KMS-11 (cell line): Measurements from ENCODE around the gene NR2F1-AS1.

Experiments used
- H2AFZ ChIP-seq: fragments of 200-600 bp; sonication (generic); 2 replicates; pipeline ENCODE4 v1.6.1; 2016; ENCODE audit warnings: antibody characterized with exemption, mixed run types, low read depth
- H3K27ac ChIP-seq: fragments of 200-600 bp; sonication (generic); 2 replicates; pipeline ENCODE4 v1.6.1; 2016; ENCODE audit warnings: mild to moderate bottlenecking, mixed run types
- H3K27me3 ChIP-seq: fragments of 200-600 bp; sonication (generic); 2 replicates; pipeline ENCODE4 v1.6.1; 2017; ENCODE audit warnings: mild to moderate bottlenecking, low read depth, mixed run types, moderate library complexity; ENCODE audit not compliant: insufficient read depth
- H3K36me3 ChIP-seq: fragments of 200-600 bp; sonication (generic); 2 replicates; pipeline ENCODE4 v1.6.1; 2017; ENCODE audit warnings: mild to moderate bottlenecking, mixed run types; ENCODE audit not compliant: insufficient read depth
- H3K4me1 ChIP-seq: fragments of 200-600 bp; sonication (generic); 2 replicates; pipeline ENCODE4 v1.6.1; 2016; ENCODE audit warnings: mild to moderate bottlenecking, low read depth, mixed run types; ENCODE audit not compliant: poor library complexity, severe bottlenecking
- H3K4me2 ChIP-seq: fragments of 200-600 bp; sonication (generic); 2 replicates; pipeline ENCODE4 v1.7.0; 2016; ENCODE audit warnings: mild to moderate bottlenecking, mixed run types
- H3K4me3 ChIP-seq: fragments of 200-600 bp; sonication (generic); IDR thresholded peaks from 2 replicates; pipeline ENCODE4 v1.6.1; 2017; ENCODE audit warnings: low read depth, low read length, mixed read lengths; ENCODE audit not compliant: insufficient read depth
- H3K79me2 ChIP-seq: fragments of 200-600 bp; sonication (generic); 2 replicates; pipeline ENCODE4 v1.6.1; 2016; ENCODE audit warnings: low read depth, mixed run types; ENCODE audit not compliant: insufficient read depth
- H3K9ac ChIP-seq: fragments of 200-600 bp; sonication (generic); 2 replicates; pipeline ENCODE4 v1.6.1; 2016; ENCODE audit warnings: mild to moderate bottlenecking, mixed run types
- H4K20me1 ChIP-seq: fragments of 200-600 bp; sonication (generic); 2 replicates; pipeline ENCODE4 v1.6.1; 2016; ENCODE audit warnings: mild to moderate bottlenecking, mixed run types; ENCODE audit not compliant: insufficient read depth
- TF ChIP-seq, protein P1 (sequence below): fragments of 200-600 bp; sonication (generic); conservative IDR thresholded peaks from 2 replicates; pipeline ENCODE4 v1.6.1; 2017; ENCODE audit warnings: low read depth, mild to moderate bottlenecking, antibody characterized with exemption, low read length, moderate library complexity, mixed read lengths

NR2F1-AS1 gene

DNA sequence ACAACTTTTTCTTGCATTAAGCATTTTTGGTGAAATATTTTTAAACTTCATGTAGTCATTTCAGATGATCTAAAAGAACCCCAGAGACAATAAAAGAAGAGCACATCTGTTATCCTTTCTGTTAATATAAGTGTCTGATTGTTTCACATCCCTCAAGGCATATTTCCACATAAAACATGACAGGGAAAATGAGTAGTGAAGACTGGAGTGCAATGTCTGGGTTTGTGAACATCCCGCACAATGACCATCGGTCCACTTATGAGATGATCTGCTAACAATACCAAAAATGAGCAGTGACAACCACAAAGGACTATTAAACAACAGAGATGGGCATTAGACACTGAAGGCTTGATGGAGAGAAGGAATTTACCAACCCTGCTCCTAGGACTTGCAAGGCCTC, 209.1 kb downstream of the NR2F1-AS1 start:
- Histone ChIP-seq H3K4me3 (no peak overlapping the region), H3K27me3 (no peaks in the 10 kb centered on the region), H3K9ac (no peak overlapping the region), H3K36me3 (no peaks in the 10 kb centered on the region), H2AFZ (no peak overlapping the region), H3K27ac (no peak overlapping the region), H3K79me2 (no peaks in the 10 kb centered on the region), H3K4me2 (no peak overlapping the region), H3K4me1 (peaks cover 12% of the 10 kb centered on the region), H4K20me1 (no peaks in the 10 kb centered on the region)
- TF ChIP-seq, protein P1, sequence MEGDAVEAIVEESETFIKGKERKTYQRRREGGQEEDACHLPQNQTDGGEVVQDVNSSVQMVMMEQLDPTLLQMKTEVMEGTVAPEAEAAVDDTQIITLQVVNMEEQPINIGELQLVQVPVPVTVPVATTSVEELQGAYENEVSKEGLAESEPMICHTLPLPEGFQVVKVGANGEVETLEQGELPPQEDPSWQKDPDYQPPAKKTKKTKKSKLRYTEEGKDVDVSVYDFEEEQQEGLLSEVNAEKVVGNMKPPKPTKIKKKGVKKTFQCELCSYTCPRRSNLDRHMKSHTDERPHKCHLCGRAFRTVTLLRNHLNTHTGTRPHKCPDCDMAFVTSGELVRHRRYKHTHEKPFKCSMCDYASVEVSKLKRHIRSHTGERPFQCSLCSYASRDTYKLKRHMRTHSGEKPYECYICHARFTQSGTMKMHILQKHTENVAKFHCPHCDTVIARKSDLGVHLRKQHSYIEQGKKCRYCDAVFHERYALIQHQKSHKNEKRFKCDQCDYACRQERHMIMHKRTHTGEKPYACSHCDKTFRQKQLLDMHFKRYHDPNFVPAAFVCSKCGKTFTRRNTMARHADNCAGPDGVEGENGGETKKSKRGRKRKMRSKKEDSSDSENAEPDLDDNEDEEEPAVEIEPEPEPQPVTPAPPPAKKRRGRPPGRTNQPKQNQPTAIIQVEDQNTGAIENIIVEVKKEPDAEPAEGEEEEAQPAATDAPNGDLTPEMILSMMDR: no peak

DNA sequence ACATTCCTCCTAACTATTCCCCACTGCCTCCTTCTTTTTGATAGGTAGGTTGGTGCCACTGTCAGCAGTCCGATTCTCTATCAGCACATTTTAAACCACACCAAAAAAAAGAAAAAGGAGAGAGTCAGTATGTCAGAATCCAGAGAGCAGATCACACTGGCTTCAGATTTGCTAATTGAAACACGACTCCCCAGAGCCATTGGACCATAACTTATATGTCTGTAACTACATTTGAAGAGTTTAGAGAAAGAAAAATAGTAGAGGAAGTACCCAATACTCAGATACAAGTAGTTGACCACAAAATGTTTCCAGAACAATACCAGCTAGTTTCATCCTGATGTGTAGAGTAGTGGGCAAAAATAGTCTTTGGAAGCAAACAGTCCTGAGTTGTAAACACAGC, 216.6 kb downstream of the NR2F1-AS1 start:
- Histone ChIP-seq H4K20me1 (no peaks in the 10 kb centered on the region), H2AFZ (no peak overlapping the region), H3K36me3 (no peaks in the 10 kb centered on the region), H3K4me3 (no peak overlapping the region), H3K9ac (no peak overlapping the region), H3K27me3 (no peaks in the 10 kb centered on the region), H3K4me2 (no peak overlapping the region), H3K79me2 (no peaks in the 10 kb centered on the region), H3K4me1 (peaks cover 6% of the 10 kb centered on the region), H3K27ac (no peak overlapping the region)
- TF ChIP-seq, protein P1: no peak

DNA sequence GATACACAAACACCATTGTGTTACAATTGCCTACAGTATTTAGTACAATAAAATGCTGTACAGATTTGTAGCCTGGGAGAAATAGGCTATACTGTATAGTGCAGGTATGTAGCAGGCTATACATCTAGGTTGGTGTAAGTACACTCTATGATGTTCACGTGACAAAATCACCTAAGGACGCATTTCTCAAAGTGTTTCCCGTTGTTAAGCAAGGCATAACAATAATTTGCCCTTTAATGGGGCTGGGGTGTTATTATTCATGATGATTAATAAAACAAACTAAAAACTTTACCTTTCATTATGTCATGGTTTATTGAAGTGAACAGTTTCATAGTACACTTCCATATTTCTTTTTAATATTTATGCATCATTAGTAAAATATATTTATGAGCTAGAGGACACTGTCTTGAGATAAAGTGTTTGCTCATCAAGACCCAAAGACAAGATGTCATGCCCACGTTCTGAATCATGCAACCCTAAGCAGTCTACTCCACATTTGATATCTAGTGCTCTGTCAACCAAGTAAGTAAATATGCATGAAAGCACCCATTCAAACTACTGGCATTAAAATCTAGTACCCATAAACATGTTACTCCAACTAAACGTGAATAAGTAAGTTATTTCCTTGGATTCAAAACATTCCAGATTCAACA, 220.5 kb downstream of the NR2F1-AS1 start:
- H3K4me1 ChIP-seq: peaks cover 14% of the 10 kb centered on the region
- TF ChIP-seq, protein P1: no peak
- H3K27me3 ChIP-seq: no peaks in the 10 kb centered on the region
- H3K9ac ChIP-seq: no peak overlapping the region
- no peaks in the 10 kb centered on the region for H3K79me2 ChIP-seq
- H3K27ac ChIP-seq: no peak overlapping the region
- H4K20me1 ChIP-seq: no peaks in the 10 kb centered on the region
- H3K4me3 ChIP-seq: no peak overlapping the region
- no peak overlapping the region for H3K4me2 ChIP-seq
- no peaks in the 10 kb centered on the region for H3K36me3 ChIP-seq
- H2AFZ ChIP-seq: no peak overlapping the region

DNA sequence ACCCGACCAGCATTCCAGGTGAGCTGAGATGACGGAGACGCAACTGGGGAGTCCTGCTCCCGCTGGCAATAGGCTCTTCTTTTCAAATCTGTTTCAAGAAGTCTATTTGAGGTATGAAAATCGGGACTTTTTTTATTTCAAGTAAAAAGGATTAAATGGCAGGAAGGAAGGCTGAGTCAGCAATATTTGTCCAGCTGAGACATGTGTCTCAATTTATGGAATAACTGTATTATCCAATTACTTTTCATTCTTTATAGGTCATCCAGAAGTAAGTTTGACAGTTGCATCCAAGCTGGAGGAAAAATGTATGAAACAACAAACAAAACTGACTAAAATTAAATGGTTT, 221.1 kb downstream of the NR2F1-AS1 start:
- no peaks in the 10 kb centered on the region for H3K27me3 ChIP-seq
- H3K4me3 ChIP-seq: no peak overlapping the region
- no peak overlapping the region for H3K4me2 ChIP-seq
- TF ChIP-seq, protein P1: no peak
- H2AFZ ChIP-seq: no peak overlapping the region
- H3K4me1 ChIP-seq: peaks cover 14% of the 10 kb centered on the region
- H3K9ac ChIP-seq: no peak overlapping the region
- H4K20me1 ChIP-seq: no peaks in the 10 kb centered on the region
- H3K36me3 ChIP-seq: no peaks in the 10 kb centered on the region
- H3K27ac ChIP-seq: no peak overlapping the region
- no peaks in the 10 kb centered on the region for H3K79me2 ChIP-seq
